GM12873 (cell line): ENCODE results near the gene KIAA1958.

Source experiments
- CTCF ChIP-seq: IDR thresholded peaks from 2 replicates; pipeline ENCODE4 v1.5.1; 2012; ENCODE audit warnings: low read depth, mild to moderate bottlenecking, moderate library complexity, low read length, control low read depth; ENCODE audit not compliant: insufficient read depth; ENCODE audit errors: missing control alignments

The KIAA1958 gene

GRCh38 chr9:112502175-112502946 lies 15.7 kb downstream of the KIAA1958 start:
- no peak for TF ChIP-seq CTCF

GRCh38 chr9:112503170-112503569 lies 16.5 kb downstream of the KIAA1958 start:
- no peak for TF ChIP-seq CTCF

- no peak for TF ChIP-seq CTCF
Measured at GRCh38 chr9:112505086-112505485, 18.5 kb downstream of the KIAA1958 start.

GRCh38 chr9:112505607-112506006 lies 19.0 kb downstream of the KIAA1958 start:
- TF ChIP-seq CTCF: no peak

DNA sequence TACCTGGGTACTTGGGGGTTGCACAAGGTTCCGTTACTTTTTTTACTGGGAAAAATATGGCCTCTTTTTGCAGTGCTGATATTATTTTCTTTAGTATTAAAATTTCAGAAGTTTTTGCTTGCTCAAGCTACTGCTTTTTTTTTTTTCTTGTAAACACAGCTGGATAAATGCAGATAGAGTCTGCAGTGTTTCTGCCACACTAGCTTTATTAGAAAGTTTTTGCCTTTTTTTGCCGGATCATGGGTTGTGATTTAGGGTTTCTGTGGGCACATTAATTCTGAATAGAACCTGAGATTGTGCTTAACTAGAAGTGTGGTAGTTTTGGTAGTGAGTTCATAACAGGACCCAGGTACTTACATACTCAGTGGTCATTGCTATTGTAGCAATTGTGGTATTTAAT lies 19.9 kb downstream of the KIAA1958 start:
- no peak for TF ChIP-seq CTCF

DNA sequence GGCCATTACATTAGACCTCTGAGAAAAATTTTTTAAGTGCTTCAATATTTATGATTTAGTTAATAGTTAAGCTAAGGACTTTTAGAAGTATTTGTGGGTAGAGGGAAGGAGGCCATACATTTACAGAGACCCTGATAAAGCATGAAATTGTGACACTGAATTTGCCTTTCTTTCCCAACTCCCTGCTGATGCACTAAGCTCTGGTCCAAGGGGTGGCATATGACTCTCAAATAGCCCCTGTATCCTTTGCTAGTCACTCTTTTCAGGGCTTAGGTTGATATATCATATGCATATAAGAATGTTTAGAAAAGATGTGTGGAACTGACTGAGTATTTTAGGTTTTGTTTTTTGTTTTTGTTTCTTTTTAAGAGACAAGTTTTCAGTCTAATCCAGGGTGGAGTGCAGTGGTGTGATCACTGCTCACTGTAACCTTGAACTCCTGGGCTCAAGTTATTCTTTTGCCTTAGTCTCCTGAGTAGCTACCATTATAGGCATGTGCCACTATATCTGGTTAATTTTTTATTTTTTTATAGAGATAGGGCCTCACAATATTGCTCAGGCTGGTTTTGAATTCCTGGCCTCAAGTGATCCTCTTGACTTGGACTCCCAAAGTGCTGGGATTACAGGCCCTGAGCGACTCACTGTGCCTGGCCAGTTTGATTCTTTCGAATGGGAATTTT lies 20.5 kb downstream of the KIAA1958 start:
- no peak for TF ChIP-seq CTCF

DNA sequence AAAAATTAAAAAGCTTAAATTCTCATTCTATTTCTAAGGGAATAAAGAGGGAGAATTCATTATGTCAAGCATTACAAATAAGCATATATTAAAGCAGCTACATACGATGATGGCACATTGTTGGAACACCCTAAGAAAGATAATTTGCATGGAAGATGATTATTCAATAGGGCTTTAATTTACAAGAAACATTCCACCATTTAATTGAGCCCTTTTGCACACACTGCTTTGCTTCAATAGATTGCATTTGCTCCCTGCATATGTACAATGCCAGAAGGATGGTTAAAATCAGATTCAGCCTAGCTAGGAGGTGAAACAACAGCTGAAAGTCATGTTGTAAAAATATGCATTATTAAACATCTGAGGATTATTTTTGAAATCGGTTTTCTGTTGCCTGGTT lies 21.8 kb downstream of the KIAA1958 start:
- no peak for TF ChIP-seq CTCF
